B cell (primary cell): ENCODE results near the gene SH3D19.

Experiments
- CTCF ChIP-seq: fragments of 200-600 bp; IDR thresholded peaks from one replicate; pipeline ENCODE4 v1.8.0; 2022; ENCODE audit warnings: antibody characterized with exemption, mild to moderate bottlenecking
- EZH2 ChIP-seq: IDR thresholded peaks from 2 replicates; pipeline ENCODE4 v1.6.1; 2012; ENCODE audit warnings: borderline replicate concordance, low read depth, mild to moderate bottlenecking, moderate library complexity, low read length; ENCODE audit not compliant: insufficient read depth, poor library complexity, severe bottlenecking

GRCh38 chr4:151148261-151148660 is 177.1 kb downstream of the SH3D19 start:
- TF ChIP-seq CTCF (no peak), EZH2 (no peak)
